HG03175 (cell line): ENCODE data around the gene PLA2G4E.

ENCODE experiments used
- ATAC-seq: cut with Tn5 transposase; IDR thresholded peaks from one replicate; pipeline ENCODE4 v1.9.1; 2021; ENCODE audit warnings: mild to moderate bottlenecking, moderate library complexity; ENCODE audit not compliant: unreplicated experiment

The PLA2G4E gene

DNA sequence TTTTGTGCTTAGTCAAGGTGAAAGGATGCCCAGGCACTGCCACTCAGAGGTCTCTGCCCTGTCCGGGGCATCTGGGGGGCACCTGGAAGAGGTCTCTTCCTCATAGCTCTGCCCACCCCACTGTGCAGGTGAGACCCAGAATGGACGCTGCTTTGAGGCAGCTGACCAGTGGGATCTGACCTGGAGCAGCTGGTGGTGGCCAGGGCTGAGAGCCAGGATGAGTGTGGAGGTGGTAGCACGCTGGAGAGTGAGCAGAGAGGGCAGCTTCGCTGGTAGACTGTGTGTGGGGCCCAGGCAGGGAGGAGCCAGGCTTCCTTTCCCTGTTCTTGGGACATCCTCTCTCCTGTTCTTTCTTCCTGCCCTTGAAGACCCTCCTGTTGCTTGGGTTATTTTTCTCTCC is 32.2 kb upstream of the PLA2G4E start:
- no peak for ATAC-seq

- ATAC-seq: no peak
Measured at GRCh38 chr15:42050484-42051255, 29.8 kb upstream of the PLA2G4E start.

- no peak for ATAC-seq
Measured at GRCh38 chr15:42048821-42049200, 28.0 kb upstream of the PLA2G4E start.

- ATAC-seq: no peak
Measured at GRCh38 chr15:42048080-42048820, 27.4 kb upstream of the PLA2G4E start.

- no peak for ATAC-seq
Measured at GRCh38 chr15:42046597-42046996, 25.8 kb upstream of the PLA2G4E start.

DNA sequence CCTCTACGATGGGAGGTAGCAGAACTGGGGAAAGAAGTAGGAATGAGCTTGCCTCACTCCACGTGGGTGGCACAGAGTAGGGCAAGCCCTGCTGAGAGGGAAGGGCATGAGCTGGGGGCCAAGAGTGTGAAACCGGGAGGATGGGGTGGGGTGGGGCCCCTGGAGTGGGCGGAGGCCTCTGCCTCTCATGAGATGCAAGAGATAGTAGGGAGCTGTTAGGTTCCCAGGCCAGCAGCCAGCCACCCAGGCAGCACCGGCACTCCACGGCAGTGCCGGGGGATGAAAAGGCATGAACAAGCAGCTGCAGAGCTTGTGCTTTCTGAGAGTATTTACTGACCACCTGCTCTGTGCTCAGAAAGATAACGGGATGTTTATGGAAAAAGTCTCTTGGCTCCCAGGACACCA is 24.4 kb upstream of the PLA2G4E start:
- no peak for ATAC-seq

GRCh38 chr15:42042602-42043400 is 22.0 kb upstream of the PLA2G4E start:
- ATAC-seq: no peak

GRCh38 chr15:42038401-42038800 is 17.6 kb upstream of the PLA2G4E start:
- no peak for ATAC-seq

GRCh38 chr15:42037656-42038055 is 16.8 kb upstream of the PLA2G4E start:
- no peak for ATAC-seq

DNA sequence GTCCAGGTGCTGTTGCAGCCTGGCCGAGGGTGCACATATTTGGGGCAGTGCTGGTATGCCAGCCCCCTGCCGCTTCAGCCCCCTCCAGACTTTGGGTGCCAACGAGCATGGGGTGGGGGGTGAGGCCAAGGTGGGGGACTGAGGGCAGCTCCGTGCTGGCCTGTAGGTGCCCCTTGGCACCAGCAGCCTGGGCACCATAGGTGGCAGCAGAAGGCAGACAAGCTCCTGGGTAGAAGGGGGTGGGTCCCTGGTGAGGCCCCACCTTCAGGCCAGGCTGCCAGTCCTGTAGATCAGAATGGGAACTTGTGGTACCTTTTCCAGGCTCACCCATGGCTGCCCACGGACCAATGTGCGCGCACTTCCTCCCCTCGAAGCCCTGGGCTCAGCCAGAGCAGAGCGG is 16.1 kb upstream of the PLA2G4E start:
- no peak for ATAC-seq

DNA sequence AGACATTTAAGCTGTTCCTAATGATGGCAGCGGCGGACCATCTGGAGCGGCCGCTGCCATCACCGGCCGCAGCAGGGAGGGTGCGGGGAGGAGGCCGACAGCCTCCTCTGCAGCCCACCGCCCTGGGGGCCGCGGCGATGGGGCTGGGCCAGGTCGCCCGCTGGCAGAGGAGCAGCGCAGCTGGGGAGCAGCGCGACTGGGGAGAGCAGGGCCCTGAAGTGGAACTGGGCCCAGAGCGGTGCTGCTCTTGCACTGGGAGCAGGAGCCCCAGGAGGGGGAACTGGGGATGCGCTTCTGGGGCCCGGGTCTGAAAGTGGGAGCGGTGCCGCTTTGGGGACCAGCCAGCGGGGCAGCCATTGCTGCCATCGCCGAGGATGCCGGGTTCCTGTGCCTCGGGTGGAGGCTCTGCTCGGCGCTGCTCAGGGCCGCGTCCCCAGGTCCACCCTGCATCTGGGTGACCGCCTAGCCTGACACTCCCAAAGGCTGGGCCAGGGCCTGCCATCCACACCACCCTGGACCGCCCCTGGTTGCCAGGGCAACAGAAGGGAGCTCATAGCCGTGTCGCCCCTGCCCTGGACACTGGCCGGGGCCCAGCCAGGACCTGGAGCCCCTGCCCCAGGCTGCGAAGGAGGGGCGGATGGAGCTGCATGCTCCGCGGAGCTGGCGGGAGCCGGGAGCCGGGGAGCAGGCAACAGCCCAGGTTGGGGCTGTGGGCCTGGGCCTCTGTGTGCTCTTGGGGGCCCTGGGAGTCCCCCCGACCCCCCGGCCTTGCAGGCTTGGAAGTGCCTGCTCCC is 15.5 kb upstream of the PLA2G4E start:
- no peak for ATAC-seq

DNA sequence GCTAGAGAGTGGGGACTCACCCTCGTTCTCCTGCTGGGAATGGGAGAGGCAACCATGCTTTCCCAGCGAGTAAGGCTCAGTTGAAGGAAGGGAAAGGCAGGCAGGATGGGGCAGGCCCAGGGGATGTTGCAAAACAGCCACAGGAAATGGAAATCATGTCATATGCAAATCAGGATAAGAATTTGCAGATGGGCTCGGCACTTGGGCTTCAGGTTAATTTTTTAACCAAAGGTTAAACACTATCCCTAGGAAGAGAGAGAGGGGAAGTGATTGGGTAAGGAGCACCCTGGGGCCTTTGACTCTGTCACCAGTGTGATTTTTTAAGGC is 14.6 kb upstream of the PLA2G4E start:
- ATAC-seq: peak; percentile 79

DNA sequence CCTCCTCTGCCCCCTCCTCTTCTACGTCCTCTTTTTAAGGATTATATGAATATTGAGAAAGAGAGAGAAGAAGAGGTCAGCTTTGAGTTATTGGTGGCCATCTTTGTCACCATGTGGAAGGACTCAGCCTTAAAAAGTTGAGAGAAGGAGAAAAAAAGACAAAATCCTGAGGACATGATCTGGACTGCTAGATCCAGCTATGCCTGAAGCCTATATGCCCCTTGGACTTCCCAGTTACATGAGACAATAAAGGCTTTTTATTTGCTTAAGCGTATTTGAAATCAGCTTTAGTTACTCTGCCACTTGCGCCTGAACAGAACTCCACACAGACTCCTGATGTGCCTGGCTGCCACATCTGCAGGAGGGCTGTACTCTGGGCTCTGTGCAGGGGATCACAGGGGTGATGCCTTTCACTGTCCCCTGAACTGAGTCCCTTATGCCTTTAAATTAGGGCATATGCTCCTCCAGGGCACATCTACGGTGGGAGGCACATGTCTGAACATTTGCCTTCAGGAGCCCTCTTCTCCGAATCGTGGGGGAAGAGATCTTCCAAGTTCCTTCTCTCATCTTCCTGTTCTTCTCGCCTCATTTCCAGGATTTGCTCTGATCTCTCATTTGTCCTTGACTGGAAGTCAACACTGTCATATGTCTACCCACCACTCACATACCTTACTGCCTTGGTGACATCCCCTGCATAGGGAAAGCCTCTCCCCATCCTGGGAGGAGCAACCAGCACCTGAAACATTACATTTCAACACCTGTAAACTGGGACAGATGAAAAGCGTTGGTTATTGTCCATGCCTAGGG is 14.0 kb upstream of the PLA2G4E start:
- no peak for ATAC-seq

DNA sequence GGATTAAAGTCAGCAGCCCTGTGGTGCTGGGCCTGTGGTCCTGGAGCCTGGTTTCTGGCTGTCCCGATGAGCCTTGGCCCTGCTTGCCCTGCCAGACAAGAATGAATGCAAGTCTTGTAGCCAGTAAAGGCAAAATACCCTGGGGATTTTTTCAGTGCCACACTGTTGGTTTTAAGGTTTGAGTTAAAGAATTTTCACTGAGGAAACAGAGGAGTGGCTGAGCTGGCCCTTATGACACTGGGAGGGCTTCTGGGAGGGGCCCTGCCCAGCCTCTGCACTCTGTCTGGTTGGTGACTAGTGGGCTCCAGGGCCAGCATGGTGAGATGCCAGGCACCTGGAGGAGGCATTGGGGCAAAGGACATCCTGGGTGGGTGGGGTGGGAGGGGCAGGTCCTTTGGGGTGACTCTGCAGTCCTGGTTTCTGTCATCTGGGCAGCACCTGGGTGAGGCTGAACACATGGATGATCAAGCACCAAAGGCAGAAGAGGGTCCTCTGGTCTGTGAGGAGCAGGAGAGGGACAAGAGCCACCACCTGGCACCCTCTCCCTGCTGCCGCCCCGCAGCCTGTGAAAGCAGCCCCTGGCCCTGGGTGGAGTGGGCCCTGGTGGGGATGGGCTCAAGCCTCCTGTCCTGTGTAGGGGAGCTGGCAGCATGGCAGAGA is 12.5 kb upstream of the PLA2G4E start:
- ATAC-seq: no peak

GRCh38 chr15:42032376-42033213 is 11.8 kb upstream of the PLA2G4E start:
- no peak for ATAC-seq

- no peak for ATAC-seq
Measured at GRCh38 chr15:42031198-42031915, 10.5 kb upstream of the PLA2G4E start.

DNA sequence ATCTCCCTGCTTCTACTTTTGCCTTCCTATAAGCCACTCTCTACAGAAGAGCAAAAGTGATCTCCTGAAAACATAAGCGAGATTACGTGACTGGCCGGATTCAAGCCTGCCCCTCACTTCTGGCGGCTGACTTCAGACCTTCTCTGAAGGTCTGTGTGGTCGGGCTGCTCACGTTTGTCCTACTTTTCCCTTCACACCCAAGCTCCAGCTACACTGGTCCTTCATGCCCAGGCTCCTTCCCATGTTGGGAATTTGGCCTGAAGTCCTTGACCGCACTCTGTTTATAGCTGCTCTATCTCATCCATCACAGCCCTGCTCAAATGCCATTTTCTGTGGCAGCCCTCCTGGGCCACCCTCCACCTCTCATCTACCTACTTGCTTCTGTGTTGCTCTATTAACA is 6.7 kb upstream of the PLA2G4E start:
- no peak for ATAC-seq

- ATAC-seq: no peak
Measured at GRCh38 chr15:42024303-42024702, 3.5 kb upstream of the PLA2G4E start.
